Endothelial cell of umbilical vein (primary cell): ENCODE measurements around the gene CDX4. TPM values are rescaled to one million over a fixed set of nuclear protein-coding genes. Genes with fewer than 3 reads are reported as not detected.
"Not testable (repeated sequence)": the region's sequence is repeated elsewhere in the genome, so short reads cannot be mapped to it uniquely, and the experiment has no call there.

Source experiments
- BruUV-seq: library from RNA; stranded (reverse); fragments of 400-500 nt; replicated peaks from 2 replicates; lab custom pipeline; 2021; lab: Mats Ljungman, UMichigan
- CTCF ChIA-PET: fragments of 300-600, 350-600 bp; sonication (Branson Sonifier 250); formaldehyde crosslinking; loops from one replicate; lab custom pipeline; 2021; ENCODE audit warnings: antibody characterized with exemption, inconsistent platforms; lab: Charles Lee
- POLR2A ChIA-PET: fragments of 300-600, 350-600 bp; sonication (Branson Sonifier 250); formaldehyde crosslinking; loops from one replicate; lab custom pipeline; 2021; ENCODE audit warnings: antibody characterized with exemption, inconsistent platforms; lab: Charles Lee
- DNase-seq: peaks from one replicate; pipeline ENCODE4 v3.0.0-alpha.2; 2011; ENCODE audit warnings: low read depth, low spot score
- FAIRE-seq: peaks from 2 replicates; lab custom pipeline; 2011; peaks lifted over from hg19 to GRCh38; lab: Jason Lieb, UNC
- H2AFZ ChIP-seq: 2 replicates; pipeline ENCODE4 v1.6.0; 2012; ENCODE audit warnings: low read depth, low read length, control low read depth, inconsistent platforms
- H3K27ac ChIP-seq: 2 replicates; pipeline ENCODE4 v1.5.1; 2011; ENCODE audit warnings: low read depth, mild to moderate bottlenecking, control low read depth, low read length, moderate library complexity; ENCODE audit not compliant: insufficient read depth
- H3K27me3 ChIP-seq, 2 experiments: 2 replicates each; pipeline versions ENCODE4 v1.6.0 to v1.6.1; 2011; ENCODE audit warnings: low read length in 2 of 2, mixed read lengths in 1 of 2; ENCODE audit not compliant: control insufficient read depth in 2 of 2, insufficient read depth in 2 of 2
- H3K36me3 ChIP-seq, 2 experiments: 2 replicates in 1 of 2; 3 replicates in 1 of 2; pipeline ENCODE4 v1.5.1; 2011; ENCODE audit warnings: low read length in 2 of 2, mild to moderate bottlenecking in 1 of 2, moderate library complexity in 1 of 2; ENCODE audit not compliant: control insufficient read depth in 2 of 2, insufficient read depth in 2 of 2; ENCODE audit errors: extremely low read depth in 1 of 2
- H3K4me1 ChIP-seq: 3 replicates; pipeline ENCODE4 v1.5.1; 2011; ENCODE audit warnings: mild to moderate bottlenecking, low read length; ENCODE audit not compliant: control insufficient read depth, insufficient read depth; ENCODE audit errors: extremely low read depth
- H3K4me2 ChIP-seq: 2 replicates; pipeline ENCODE4 v1.6.1; 2011; ENCODE audit warnings: low read length, control low read depth, mixed read lengths; ENCODE audit not compliant: insufficient read depth
- H3K4me3 ChIP-seq, 3 experiments: fragments of 200-600 bp in 1 of 3; sonication (generic), shearing (Covaris generic) in 1 of 3; replicated peaks in 1 of 3; 2 replicates each; pipeline ENCODE4 v1.5.1; 2011 to 2016; ENCODE audit warnings: control low read depth in 3 of 3, low read length in 3 of 3, mild to moderate bottlenecking in 2 of 3, inconsistent platforms in 1 of 3, low read depth in 1 of 3, moderate library complexity in 1 of 3; ENCODE audit not compliant: insufficient read depth in 1 of 3
- H3K79me2 ChIP-seq: 2 replicates; pipeline ENCODE4 v1.6.0; 2012; ENCODE audit warnings: low read length, inconsistent platforms; ENCODE audit not compliant: control insufficient read depth, insufficient read depth
- H3K9ac ChIP-seq: replicated peaks from 2 replicates; pipeline ENCODE3; 2011; ENCODE audit warnings: low read length, control low read depth; ENCODE audit not compliant: insufficient read depth; ENCODE audit errors: extremely low read depth
- H3K9me1 ChIP-seq: replicated peaks from 3 replicates; pipeline ENCODE4 v1.6.0; 2011; ENCODE audit warnings: mild to moderate bottlenecking, low read length; ENCODE audit not compliant: control insufficient read depth, insufficient read depth; ENCODE audit errors: extremely low read depth
- H3K9me3 ChIP-seq: replicated peaks from 2 replicates; pipeline ENCODE4 v1.5.1; 2012; ENCODE audit warnings: low read length, inconsistent platforms; ENCODE audit not compliant: control insufficient read depth, insufficient read depth
- H4K20me1 ChIP-seq: replicated peaks from 2 replicates; pipeline ENCODE3; 2011; ENCODE audit warnings: mild to moderate bottlenecking, low read length; ENCODE audit not compliant: control insufficient read depth, insufficient read depth; ENCODE audit errors: extremely low read depth
- CTCF ChIP-seq, 2 donors: IDR thresholded peaks; 1 replicate in 1 of 2; 2 replicates in 1 of 2; pipeline ENCODE4 v1.5.1; 2011; ENCODE audit warnings: low read length in 2 of 2, mild to moderate bottlenecking in 2 of 2, moderate library complexity in 2 of 2, control low read depth in 1 of 2, inconsistent platforms in 1 of 2, low read depth in 1 of 2; ENCODE audit not compliant: insufficient read depth in 1 of 2; ENCODE audit errors: extremely low read depth in 1 of 2
- EZH2 ChIP-seq: IDR thresholded peaks from 2 replicates; pipeline ENCODE4 v1.6.1; 2012; ENCODE audit warnings: borderline replicate concordance, low read depth, mild to moderate bottlenecking, moderate library complexity, low read length, inconsistent platforms; ENCODE audit not compliant: severe bottlenecking
- FOS ChIP-seq: IDR thresholded peaks from 2 replicates; pipeline ENCODE4 v1.6.1; 2011; ENCODE audit warnings: mild to moderate bottlenecking, low read length, moderate library complexity, borderline replicate concordance; ENCODE audit not compliant: insufficient read depth
- GATA2 ChIP-seq: IDR thresholded peaks from 2 replicates; pipeline ENCODE4 v1.7.0; 2011; ENCODE audit warnings: low read depth, mild to moderate bottlenecking, moderate library complexity, mixed read lengths, low read length; ENCODE audit not compliant: insufficient read length, insufficient read depth
- JUN ChIP-seq: IDR thresholded peaks from 2 replicates; pipeline ENCODE4 v1.6.1; 2011; ENCODE audit warnings: borderline replicate concordance, low read depth; ENCODE audit not compliant: insufficient read length, insufficient read depth
- MAX ChIP-seq: IDR thresholded peaks from 2 replicates; pipeline ENCODE4 v1.6.1; 2011; ENCODE audit not compliant: insufficient read depth, insufficient read length
- MYC ChIP-seq: IDR thresholded peaks from one replicate; pipeline ENCODE4 v1.6.1; 2011; ENCODE audit warnings: mild to moderate bottlenecking, low read depth, low read length
- POLR2A ChIP-seq: IDR thresholded peaks from 2 replicates; pipeline ENCODE4 v1.6.1; 2012; ENCODE audit warnings: low read depth, mild to moderate bottlenecking, control low read depth, low read length
- POLR2AphosphoS5 ChIP-seq: IDR thresholded peaks from 2 replicates; pipeline ENCODE4 v1.6.1; 2012; ENCODE audit warnings: low read depth, mild to moderate bottlenecking, control low read depth, low read length, moderate library complexity; ENCODE audit not compliant: insufficient read depth
- dilution Hi-C: fragments of 300-500 bp; cut with MboI; formaldehyde crosslinking; loops from one replicate; pipeline ENCODE4 v1.15.0; 2019; ENCODE audit warnings: low sequenced_read_pairs; ENCODE audit not compliant: extremely low pct_ligation_motif_present
- intact Hi-C: fragments of 100-400 bp; cut with micrococcal nuclease; formaldehyde crosslinking; loops from one replicate; pipeline ENCODE4 v1.10.0; 2022
- polyA plus RNA-seq, 4 experiments: library from polyadenylated mRNA; depleted of rRNA in 3 of 4; stranded (reverse) in 3 of 4; unstranded in 1 of 4; fragments of >200 nt; gene quantifications; 2 replicates each; pipeline versions ENCODE4 v1.2.1 to v1.2.3, GENCODE V29; 2011 to 2012; ENCODE audit warnings: missing spikeins in 1 of 4
- total RNA-seq: library from RNA; stranded (reverse); gene quantifications from 2 replicates; pipeline ENCODE4 v1.2.3, GENCODE V29; 2021

CDX4 gene
- total and polyA plus RNA-seq, 2 donors (not counting 3 experiments of a cell fraction or from before 2014, with no cell fraction given), result not detected

DNA sequence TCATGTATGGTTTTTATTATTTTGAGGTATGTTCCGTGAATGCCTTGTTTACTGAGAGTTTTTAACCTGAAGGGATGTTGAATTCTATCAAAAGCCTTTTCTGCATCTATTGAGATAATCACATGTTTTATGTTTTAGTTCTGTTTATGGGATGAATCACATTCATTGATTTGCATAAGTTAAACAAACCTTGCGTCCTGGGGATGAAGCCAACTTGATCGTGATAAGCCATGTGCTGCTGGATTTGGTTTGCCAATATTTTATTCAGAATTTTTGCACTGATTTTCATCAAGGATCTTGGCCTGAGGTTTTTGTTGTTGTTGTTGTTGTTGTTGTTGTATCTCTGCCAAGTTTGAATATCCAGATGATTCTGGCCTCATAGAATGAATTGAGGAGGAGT lies 43.8 kb downstream of the CDX4 start:
- no peaks in the 10 kb centered on the region for H4K20me1 ChIP-seq
- H3K36me3 ChIP-seq, result no peaks in the 10 kb centered on the region
- no peaks in the 10 kb centered on the region for H3K4me1 ChIP-seq
- intact Hi-C loops (no loop called here), dilution Hi-C loops (no loop called here)
- H3K4me3 ChIP-seq, result no peak overlapping the region
- TF ChIP-seq POLR2AphosphoS5 (no peak), MAX (no peak), GATA2 (no peak), MYC (no peak), FOS (no peak), CTCF (IDR thresholded peaks at IDR 0.05; ENCODE audit: extremely low read depth in 1 of 2, insufficient read depth in 1 of 2, low read depth in 1 of 2, low read length in 2 of 2) (no peak), JUN (no peak), POLR2A (no peak), EZH2 (no peak)
- FAIRE-seq, result no peak
- no peak overlapping the region for H3K4me2 ChIP-seq
- no peak for DNase-seq
- POLR2A ChIA-PET, result no interaction called here
- H3K9me3 ChIP-seq, result no peaks in the 10 kb centered on the region
- H3K79me2 ChIP-seq, result no peaks in the 10 kb centered on the region
- H3K27ac ChIP-seq, result no peak overlapping the region
- no TSS peak for BruUV-seq
- H3K27me3 ChIP-seq, result no peaks in the 10 kb centered on the region
- H3K9me1 ChIP-seq, result no peaks in the 10 kb centered on the region
- CTCF ChIA-PET, result no interaction called here
- no peak overlapping the region for H2AFZ ChIP-seq
- H3K9ac ChIP-seq, result no peak overlapping the region

- H3K27me3 ChIP-seq, H3K4me2 ChIP-seq, H3K9me1 ChIP-seq, H4K20me1 ChIP-seq, CTCF ChIA-PET, H2AFZ ChIP-seq, H3K79me2 ChIP-seq, H3K4me3 ChIP-seq, dilution Hi-C loops, H3K9me3 ChIP-seq, FAIRE-seq, H3K4me1 ChIP-seq, H3K27ac ChIP-seq, H3K36me3 ChIP-seq, intact Hi-C loops, H3K9ac ChIP-seq, POLR2A ChIA-PET, DNase-seq, BruUV-seq: not testable (repeated sequence)
These were observed 45.3 kb downstream of the CDX4 start for GRCh38 chrX:73492178-73492577.
